ENCODE data around the gene DAGLB.
A peak's percentile ranks its signal among the peaks of the same experiment; 100 is the strongest.

DAGLB gene

GRCh38 chr7:6448943-6449543 is 1.3 kb upstream of the DAGLB start:
- peak overlapping the region; percentile 74; the same call in 1 of the 2 replicates for H3K4me3 ChIP-seq (ENCODE audit: low read depth, low read length)

DNA sequence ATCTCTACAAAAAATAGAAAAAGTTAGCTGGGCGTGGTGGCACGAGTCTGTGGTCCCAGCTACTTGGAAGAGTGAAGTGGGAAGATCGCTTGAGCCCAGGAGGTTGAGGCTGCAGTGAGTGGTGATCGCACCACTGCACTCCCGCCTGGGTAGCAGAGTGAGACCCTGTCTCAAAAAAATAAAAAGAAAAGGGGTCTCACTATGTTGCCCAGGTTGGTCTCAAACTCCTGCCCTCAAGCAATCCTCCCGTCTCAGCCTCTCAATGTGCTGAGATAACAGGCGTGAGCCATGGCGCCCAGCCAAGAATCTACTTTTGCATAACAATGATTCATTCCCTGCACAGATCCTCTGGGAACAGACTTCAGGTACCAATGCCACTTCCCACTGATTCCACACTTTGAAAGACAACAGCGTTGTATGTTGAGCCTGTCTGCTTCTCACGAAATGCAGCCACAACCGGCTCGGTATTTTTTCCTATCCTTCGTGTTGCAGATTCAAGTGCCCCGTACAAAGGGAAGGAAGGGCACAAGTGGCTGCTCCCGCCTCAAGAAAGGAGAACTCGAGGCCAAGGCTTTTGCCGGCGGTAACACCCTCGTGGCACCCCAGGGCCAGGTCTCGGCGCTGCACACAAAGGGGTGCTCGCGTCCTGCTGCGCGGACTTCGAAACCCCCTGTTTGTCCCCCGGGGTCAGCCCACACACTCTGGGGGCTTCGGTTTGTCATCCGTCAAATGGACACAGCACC is 745 bp downstream of the DAGLB start:
- DNase-seq (ENCODE audit: low read depth) = no peak
- TF ChIP-seq CTCF (IDR thresholded peaks at IDR 0.05; ENCODE audit: low read depth, low read length, missing control alignments) = no peak
- peak overlapping the region; percentile 74 for H3K4me3 ChIP-seq (ENCODE audit: low read depth, low read length)

More at GRCh38 chr7:6448943-6449543, 1.3 kb upstream of the DAGLB start:
- no peak for TF ChIP-seq CTCF (IDR thresholded peaks at IDR 0.05; ENCODE audit: low read depth, low read length, missing control alignments)
- no peak for DNase-seq (ENCODE audit: low read depth)

DNA sequence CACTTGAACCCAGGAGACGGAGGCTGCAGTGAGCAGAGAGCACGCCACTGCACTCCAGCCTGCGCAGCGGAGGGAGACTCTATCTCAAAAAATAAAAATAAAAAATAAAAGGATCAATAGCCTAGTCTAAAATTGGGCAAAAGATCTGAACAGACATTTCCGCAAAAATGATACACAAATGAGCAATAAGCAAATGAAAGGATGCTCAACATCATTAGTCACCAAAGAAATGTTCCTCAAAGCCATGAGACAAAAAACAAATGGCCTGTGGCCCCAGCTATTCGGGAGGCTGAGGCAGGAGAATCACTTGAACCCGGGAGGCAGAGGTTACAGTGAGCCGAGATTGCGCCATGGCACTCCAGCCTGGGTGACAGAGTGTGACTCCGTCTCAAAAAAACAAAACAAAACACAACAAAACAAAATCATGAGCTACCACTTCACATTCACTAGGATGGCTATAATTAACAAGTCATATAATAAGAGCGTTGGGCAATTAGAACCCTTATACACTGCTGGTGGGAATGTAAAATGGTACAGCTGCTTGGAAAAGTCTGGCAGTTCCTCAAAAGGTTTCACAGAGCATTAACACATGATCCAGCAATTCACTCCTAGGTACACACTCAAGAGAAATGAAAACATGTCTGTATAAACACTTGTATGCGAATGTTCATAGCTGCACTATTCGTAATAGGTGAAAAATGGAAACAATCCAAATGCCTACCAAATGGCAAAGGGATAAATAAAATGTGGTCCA is 3.1 kb downstream of the DAGLB start:
- no peak for DNase-seq (ENCODE audit: low read depth)
- no peak overlapping the region for H3K4me3 ChIP-seq (ENCODE audit: low read depth, low read length)
- TF ChIP-seq CTCF (IDR thresholded peaks at IDR 0.05; ENCODE audit: low read depth, low read length, missing control alignments) = no peak

GRCh38 chr7:6443372-6443941 is 4.3 kb downstream of the DAGLB start:
- H3K4me3 ChIP-seq (ENCODE audit: low read depth, low read length) = no peak overlapping the region
- TF ChIP-seq CTCF (IDR thresholded peaks at IDR 0.05; ENCODE audit: low read depth, low read length, missing control alignments) = no peak
- DNase-seq (ENCODE audit: low read depth) = no peak

DNA sequence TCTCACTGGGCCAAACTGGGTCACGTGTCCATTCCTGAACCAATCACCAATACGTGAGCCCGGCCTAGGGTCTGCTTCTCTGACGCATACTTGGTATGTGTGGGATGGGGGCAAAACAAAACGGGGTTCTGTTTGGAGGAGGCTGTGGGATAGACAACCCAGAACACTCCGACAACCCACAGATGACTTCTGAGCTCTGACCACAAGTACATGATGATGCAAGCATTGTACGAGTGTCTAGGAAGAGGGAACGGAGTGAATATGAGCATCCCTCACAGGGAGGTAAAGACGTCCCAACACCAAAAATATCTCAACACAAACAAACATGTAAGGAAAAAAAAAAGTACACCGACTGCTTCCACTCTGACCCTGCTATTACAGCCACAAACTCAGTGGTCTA is 5.6 kb downstream of the DAGLB start:
- no peak overlapping the region for H3K4me3 ChIP-seq (ENCODE audit: low read depth, low read length)
- DNase-seq (ENCODE audit: low read depth) = no peak
- no peak for TF ChIP-seq CTCF (IDR thresholded peaks at IDR 0.05; ENCODE audit: low read depth, low read length, missing control alignments)

- no peak for TF ChIP-seq CTCF (IDR thresholded peaks at IDR 0.05; ENCODE audit: low read depth, low read length, missing control alignments)
- H3K4me3 ChIP-seq (ENCODE audit: low read depth, low read length) = no peak overlapping the region
- no peak for DNase-seq (ENCODE audit: low read depth)
Observed at GRCh38 chr7:6440381-6440780, 7.4 kb downstream of the DAGLB start.
